Measurements from ENCODE around the gene SETD2.
"Not testable (repeated sequence)": the region's sequence is repeated elsewhere in the genome, so short reads cannot be mapped to it uniquely, and the experiment has no call there.

The SETD2 gene

DNA sequence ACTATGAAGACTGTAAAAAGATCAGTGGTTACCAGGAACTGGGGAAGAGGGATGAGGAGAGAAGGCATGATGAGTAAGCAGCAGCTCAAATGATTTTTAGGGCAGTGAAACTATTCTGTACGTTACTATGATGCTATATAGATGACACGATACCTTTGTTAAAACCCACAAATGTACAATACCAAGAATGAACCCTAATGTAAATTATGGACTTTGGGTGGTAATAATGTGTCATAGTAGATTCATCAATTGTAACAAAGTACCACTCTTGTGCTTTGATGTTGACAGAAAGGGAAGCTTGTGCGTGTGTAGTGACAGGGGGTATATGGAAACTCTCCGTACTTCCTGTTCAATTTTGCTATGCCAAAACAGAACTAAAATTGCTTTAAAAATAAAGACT lies 132.9 kb downstream of the SETD2 start:
- DNase-seq, result not testable (repeated sequence)

DNA sequence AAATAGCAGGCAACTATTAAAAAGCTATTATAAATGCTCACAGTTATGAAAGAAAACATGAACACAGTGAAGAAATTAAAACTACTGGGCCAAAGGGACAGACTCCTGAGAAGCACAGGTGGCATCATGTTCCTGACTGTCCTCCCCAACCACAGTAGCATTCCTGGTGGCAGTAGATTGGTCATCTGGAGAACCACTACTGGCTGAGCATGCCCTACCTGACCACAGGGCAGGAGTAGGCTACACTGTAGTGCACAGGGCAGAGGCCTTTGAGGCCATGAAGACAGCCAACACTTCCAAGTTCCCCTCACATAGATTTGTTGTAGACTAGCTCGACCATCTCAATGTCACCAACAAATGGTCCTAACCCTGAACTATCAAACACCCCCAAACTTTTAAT lies 135.2 kb downstream of the SETD2 start:
- DNase-seq, result no peak

DNA sequence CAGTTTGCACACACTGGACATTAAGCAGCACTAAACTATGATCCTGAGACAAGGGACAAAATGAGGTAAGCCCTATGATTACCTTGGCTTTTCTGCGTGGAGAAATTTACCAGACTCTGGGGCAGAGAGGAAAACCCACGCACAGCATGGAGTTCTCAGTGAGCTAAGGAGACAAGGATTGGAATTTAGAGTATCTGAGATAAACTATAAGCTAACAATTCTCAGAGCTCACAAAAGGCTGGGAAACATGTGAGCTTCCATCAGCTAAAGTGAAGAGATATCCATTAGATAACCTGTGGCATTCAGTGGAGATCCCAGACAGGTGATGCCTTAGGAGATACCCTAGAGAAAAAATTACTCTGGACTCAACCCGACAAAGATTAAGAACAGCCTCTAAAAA lies 135.8 kb downstream of the SETD2 start:
- no peak for DNase-seq

DNA sequence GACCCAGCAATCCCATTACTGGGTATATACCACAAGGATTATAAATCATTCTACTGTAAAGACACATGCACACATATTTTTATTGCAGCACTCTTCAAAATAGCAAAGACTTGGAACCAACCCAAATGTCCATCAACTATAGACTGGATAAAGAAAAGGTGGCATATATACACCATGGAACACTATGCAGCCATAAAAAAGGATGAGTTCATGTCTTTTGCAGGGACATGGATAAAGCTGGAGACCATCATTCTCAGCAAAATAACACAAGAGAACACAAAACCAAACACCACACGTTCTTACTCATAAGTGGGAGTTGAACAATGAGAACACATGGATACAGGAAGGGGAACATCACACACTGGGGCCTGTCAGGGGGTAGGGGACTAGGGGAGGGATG lies 137.5 kb downstream of the SETD2 start:
- not testable (repeated sequence) for DNase-seq

DNA sequence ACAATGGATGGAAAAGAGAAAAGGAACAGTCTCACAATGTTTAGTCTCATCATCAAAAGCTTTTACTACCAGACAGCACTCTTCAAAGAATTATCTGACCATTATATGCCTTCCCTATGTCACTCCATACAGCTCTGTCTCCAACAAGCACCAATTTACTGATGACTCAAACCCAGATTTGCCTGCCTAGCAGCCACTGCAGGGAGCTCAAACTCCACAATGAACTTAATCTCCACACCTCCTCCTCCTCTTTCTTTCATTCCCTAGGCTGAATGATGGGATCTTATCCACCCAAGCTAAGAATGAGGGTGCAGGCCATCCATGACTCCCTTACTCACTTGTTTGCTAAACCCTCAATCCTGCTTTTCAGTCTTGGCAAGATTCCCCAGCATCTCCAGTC lies 139.0 kb downstream of the SETD2 start:
- no peak for DNase-seq

DNA sequence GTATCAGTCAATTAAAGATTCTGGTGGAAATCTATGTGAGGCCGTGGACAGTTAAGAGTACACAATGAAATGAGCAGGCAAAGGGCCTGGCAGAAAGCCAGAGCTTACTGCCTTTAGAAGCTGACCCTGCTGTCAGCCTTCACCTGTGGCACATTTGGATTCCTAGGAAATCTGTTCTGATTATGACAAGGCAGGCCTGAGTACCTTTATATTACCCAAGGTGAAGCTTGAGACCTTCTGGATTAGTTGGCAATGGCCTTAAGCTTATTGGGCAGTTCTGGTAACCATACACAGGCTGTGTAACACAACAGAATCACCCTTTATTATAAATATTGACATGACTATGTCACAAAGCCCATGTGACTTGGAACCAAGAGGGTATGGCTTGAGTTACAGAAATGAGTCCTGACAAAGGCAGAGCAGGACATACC lies 141.3 kb downstream of the SETD2 start:
- DNase-seq, result no peak

DNA sequence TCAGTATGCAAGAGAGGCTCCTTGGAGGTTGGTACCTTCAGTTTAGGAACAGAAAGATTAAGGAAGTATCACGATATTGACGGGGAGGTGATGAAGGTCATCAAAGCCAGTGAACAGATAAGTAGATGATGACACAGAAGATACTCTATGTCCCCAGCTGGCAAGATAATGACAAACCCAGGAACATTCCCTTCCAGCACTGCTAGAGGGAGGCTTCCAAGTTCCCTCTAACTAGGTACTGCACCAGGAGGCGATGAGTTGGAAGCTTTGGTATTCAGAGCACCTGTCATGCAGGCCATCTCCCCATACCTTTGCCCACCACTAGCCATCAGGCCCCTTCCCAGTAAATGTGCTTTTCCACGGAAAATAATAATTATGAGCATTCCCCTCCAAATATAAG lies 143.6 kb downstream of the SETD2 start:
- no peak for DNase-seq

DNA sequence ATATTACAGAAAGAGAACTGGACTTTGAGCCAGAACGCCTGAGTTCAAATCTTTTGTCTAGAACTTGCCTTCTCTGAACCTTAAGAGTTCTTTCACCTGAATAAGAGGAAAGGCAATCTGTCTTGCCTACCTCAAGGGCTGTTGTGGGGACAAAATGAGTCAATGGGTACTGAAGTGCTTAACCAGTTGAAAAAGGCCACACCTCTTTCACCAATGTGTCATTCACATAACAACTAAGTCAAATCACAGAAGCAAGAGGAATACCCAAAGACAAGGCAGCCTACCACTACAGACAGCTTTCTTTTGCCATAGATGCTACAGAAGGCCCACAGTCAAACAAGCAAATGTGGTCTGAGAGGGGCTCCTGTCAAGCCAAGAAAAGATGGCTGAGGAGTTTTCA lies 144.7 kb downstream of the SETD2 start:
- DNase-seq, result no peak

DNA sequence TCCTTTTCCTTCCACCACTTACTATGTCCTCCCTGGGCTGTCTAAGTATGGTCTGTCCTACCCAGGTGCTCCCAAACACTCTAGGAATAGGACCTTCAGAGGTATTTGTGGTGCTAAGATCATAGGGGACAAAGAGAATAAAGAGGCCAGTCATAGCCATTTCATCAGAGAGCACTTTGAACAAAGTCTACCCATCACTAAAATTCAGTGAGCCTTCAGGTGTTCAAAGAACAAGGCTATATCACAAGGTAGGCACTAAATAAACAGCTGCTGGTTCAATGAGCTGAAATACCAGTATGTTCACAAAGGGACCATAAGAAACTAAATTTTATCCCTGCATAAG lies 145.7 kb downstream of the SETD2 start:
- no peak for DNase-seq

DNA sequence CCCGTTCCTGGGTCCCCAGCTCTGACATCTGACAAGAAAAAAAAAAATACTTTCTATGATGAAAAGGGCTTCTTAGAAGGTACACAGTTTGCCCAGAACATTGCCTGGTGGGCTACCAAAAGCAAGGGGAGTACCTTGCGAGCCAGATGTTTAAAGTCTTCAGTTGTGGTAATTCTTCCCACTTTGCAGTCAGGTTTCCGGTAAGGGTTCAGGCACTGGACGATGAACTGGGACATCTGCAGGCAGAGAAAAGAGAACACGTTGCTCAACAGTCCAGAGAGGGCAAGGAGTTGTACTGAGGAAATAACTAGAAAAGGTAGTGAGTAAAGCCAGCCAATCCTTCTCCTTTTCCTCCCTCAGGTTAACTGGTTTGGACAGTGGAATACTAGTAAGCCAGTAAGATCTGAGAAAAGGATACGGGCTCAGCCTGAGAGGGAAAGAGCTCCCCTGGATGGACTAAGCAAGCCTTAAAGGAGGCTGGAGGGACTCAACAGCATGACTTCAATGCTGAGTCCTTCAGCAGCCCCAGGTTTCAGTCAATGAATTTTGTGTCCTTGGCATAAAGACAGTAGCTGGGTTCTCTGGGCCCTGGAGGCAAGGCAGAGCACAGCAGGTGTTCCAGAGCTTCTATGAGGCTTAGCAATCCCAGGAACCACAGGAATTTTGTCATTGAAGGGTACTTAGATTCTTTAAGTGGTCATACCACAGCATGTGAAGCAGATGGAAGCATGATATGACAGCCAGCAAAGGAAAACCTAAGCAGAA lies 146.2 kb downstream of the SETD2 start:
- no peak for DNase-seq

DNA sequence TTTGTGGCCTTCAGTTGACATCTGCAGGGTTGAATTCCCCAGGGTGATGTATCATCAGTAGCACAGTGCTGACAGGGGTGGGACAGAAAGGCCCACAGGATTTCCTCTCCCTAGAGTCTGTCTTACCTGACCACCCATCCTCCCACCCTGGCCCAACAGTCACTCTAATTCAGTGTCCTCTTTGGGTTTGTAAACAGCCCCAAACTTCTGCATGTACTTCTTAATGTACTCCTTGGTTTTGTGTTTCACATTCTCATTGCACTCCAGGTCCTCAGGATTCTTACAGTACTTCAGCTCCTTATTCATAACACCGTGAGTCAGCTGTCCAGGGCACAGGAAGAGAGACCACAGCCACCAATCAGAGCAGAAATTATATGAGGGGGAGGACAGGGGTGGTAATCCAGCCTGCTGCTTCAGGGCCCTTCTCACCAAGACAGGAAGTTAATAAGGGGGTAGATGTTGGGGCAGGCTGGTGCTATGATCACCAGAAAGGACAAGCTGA lies 146.9 kb downstream of the SETD2 start:
- peak; percentile 68 for DNase-seq

DNA sequence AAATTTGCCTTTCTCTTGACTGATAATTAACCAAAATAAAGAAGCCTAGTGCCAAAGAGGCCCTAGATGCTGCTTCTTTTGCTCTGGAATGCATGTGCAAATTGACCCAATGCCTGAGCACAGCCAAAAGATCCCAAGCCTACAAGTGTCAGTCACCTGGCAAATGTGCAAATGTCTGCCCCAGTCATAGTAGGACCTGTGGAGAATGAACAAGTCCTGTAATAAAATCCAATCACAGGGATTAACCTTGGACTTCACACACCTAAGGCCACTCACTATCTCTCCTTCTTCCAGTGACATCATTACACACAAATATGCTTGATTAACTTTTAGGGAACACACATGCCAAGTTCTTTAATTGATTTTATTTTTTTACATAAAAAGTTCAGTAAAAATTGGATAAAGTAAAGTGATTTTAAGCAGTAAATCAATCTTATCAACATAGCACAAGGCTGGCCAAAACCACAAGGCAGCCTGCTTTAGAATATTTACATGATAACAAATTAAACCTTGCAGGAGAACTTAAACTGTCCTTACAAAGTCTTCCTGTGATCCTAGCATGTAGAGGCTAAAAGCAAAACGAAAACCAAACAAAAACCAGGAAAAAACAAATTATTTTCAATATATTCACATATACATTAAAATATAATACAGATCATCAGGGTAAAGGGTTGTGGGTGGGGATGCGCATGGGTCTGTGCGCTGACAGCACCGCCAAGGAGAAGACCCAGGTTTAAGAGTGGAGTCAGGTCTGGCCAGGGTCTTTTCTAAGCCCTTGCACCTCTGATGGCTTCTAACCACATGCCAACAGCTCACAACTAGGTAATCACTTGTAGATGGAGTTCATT lies 147.6 kb downstream of the SETD2 start:
- DNase-seq, result no peak

DNA sequence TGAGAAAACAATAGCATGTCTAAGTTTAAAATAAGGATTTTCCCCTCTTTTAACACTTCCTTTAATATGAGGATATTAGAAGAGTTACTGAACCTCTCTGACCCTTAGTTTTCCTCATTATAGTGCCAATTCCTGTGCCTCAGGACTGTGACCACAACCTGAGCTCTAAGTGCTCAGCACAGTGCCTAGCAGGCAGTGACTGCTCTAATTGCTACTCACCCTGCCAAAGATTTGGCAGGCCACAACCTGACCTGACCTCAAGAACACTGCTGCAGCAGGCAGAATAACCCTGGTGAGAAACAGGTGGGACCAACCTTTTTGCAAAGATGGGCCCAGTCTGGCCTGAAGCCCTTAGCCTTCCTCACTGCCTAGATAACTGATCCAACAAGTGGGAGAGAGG lies 148.8 kb downstream of the SETD2 start:
- no peak for DNase-seq

DNA sequence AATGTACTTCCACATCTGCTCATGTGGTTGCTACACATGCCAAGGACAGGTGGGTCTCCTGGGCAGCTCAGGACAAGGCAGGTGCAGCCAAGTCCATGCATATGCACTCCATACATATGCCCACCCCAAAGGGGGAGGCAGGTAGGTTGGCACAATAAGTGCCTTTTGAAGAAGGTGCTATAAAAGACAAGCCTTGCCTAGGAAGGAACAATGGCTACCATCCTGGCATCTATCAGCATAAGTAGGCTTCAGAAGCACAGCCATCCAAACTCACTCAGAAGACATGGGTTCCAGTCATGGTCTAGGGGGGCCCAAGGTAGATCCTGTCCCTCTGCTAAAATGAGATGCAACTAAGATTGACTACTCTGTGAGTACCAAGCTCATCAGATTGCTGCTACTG lies 149.9 kb downstream of the SETD2 start:
- no peak for DNase-seq

DNA sequence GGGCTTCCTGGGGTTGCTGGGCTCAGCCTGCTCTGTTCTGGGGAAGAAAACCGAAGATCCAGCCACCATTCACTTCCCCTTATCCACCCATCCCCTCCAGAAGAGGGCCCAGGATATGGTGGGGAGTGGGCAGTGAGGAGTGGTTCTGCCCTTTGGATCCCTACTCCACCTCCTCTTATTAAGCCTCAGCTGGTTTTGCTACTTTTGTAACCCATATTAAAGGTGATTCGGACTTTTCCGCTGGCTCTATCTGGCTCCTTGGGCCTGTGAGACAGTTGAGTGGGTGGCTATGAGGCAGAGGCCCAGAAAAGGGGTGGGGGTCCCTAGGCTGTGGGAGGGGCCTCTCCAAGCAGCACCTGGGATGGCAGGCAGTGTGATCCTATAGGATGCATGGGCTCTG lies 150.7 kb downstream of the SETD2 start:
- DNase-seq, result no peak

DNA sequence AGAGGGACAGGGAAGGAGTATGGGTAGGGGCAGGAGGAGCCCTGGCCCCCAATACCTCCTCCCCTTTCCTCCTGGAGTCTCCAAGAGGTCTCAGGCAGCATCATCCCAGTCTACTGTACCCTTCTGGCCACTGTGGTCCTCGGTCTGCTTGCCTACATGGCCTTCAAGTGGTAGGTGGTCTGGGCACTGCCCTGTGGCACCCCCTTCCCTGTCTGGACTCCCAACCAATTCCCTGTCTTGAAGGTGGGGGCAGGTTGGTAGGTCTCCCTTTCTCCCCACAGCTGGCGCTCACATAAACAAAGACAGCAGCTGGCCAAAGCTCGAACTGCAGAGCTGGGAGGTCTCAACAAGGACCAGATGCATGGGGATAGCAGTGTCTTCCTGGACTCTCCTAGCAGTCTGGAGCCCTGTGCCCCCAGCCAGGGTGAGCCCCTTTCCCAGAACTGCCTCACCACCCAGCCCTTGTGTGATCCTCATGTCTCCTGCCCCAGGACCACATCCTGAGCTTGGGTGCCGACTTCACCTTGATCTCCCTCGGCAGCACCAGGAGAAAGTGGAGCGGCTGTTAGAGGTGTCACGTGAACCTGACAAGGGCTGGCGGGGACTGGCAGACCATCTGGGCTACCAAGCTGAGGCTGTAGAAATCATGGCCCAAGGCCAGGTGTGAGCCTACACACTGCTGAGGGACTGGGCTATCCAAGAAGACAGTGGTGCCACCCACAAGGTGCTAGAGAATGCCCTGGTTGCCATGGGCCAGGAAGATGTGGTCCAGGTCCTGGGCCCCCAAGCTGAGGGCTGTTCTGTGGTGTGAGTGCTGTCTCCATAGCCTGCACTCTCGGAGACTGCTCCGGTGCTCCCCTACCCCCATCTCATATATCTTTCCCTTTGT lies 151.3 kb downstream of the SETD2 start:
- DNase-seq, result peak; percentile 60

DNA sequence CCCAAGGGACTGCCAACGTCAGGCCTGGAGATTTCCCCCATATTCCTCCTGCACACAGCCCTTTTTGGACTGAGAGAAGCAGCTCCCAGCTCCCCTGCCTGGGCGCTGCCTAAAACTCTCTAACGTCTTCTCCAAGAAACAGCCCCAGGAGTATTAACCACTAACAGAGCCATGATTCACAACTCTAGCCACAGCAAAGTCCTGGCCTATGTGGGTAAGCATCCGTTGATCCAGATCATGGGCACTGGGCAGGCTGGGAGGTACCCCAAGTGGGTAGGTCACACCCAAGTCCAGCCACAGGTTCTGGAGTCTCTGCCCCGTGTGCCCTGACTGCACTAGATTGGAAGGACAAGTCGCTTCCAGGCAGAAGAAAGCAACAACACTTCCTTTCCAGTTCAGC lies 152.5 kb downstream of the SETD2 start:
- DNase-seq, result no peak

DNA sequence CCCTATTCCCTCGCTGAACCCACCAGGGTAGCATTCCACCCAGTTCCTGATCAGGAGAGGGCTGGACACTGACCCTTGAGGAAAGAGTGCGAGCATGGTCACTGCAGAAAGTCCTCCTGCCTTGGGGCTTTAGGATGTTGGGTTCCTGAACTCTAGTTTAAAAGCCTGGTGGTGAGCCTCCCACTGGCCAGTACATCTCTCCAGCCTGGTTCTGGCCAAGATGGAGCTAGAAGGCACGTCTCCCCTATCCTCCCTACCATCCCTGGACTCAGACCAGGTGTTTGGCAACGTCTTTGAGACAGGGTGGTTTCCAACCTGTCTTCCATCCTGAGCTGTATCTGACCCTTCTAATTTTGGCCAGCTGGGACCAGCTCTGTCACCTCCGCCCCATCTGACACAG lies 153.0 kb downstream of the SETD2 start:
- DNase-seq, result no peak

DNA sequence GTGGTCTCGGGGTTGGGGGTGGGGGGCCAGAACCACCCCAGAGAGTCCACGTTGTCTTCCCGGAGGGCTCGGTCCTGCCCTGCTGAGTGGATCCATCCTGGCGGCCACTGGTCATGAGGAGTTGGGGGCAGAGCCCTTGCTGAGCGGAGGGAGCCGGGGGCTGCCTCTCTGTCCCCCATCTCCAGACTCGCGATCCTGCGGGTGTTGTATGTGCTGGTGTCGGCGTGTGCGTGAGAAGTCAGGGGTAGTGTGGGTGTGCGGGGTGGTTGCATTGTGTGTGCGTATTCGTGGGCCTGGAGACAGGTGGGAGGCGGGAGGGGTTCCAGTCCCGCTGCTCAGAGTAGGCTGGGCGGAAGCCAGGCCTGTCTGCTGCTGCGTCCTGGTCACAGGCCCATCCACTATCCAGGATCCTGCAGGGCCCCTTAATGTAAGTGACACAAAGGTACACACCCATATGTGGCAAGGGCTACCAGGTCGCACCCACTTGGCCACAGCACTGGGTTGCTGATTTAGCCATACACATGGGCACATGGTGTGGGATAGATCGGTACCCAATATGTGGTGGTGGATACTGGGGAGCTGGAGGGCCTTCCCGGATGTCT lies 153.7 kb downstream of the SETD2 start:
- DNase-seq, result peak; percentile 62

DNA sequence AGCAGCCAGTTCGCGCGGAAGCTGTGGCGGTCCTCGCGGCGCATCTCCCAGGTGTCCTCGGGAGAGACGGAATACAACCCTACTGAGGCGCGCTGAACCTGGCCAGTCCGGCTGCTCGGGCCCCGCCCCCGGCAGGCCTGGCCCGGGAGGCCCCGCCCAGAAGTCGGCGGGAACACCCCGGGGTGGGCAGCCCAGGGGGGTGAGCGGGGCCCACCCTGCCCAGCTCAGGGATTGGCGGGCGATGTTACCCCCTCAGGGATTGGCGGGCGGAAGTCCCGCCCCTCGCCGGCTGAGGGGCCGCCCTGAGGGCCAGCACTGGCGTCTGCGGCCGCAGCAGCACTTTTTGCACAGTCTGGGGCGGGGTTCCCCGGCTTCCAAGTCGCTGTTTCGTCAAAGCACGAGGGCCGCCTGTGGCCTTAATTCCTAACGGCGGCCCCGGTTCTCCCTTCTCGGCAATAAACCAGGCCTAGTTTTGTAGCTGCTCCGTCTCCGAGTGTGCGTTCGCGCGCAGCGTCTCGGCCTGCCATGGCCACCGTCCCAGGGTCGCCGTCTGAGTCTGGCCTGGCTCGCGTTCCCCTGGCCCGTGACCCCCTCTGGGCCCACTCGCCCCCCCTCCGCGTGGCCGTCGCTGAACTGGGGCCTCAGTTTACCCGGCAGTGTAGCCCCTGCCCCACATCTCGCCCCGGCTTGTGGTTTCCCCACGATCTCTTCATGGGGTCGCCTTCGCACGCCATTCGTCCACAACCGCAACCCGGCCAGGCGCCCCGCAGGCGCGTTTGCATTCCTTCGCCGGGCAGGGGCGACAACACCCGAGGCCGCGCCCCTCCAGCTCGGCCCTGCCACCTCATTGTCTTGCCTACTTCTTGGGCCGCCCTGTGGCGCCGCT lies 154.4 kb downstream of the SETD2 start:
- peak; percentile 87 for DNase-seq

DNA sequence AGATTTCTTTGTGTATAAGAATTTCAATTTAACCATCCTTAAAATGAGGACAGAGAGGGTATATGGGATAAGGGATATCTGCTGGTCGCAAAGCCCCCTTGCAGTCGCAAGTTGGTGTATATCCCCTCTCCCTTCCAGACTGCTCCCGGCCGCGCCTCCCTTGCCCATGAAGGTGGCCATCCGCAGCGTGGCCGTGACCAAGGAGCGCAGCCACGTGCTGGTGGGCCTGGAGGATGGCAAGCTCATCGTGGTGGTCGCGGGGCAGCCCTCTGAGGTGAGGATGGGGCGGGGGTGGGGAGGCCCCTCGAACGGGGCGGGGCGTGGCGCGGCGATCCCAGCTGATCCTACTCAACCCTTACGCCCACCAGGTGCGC lies 155.1 kb downstream of the SETD2 start:
- no peak for DNase-seq

Measured in activated effector memory CD4-positive, alpha-beta T cell treated with anti-CD3 and anti-CD28 coated beads, Interleukin-2, amount 50 U/mL, for 16 hours (primary cell).